Activated T-cell treated with anti-CD3 and anti-CD28 coated beads for 4 hours (primary cell): Measurements from ENCODE around the gene AKAP13.
A peak's percentile ranks its signal among the peaks of the same experiment; 100 is the strongest.

Experiments used
- DNase-seq: peaks from one replicate; pipeline ENCODE4 v3.0.0-alpha.2; 2020

AKAP13 gene

GRCh38 chr15:85688711-85689110, 308.3 kb downstream of the AKAP13 start:
- no peak for DNase-seq

- peak; percentile 54 for DNase-seq
Observed at GRCh38 chr15:85689729-85690128, 309.3 kb downstream of the AKAP13 start.

DNA sequence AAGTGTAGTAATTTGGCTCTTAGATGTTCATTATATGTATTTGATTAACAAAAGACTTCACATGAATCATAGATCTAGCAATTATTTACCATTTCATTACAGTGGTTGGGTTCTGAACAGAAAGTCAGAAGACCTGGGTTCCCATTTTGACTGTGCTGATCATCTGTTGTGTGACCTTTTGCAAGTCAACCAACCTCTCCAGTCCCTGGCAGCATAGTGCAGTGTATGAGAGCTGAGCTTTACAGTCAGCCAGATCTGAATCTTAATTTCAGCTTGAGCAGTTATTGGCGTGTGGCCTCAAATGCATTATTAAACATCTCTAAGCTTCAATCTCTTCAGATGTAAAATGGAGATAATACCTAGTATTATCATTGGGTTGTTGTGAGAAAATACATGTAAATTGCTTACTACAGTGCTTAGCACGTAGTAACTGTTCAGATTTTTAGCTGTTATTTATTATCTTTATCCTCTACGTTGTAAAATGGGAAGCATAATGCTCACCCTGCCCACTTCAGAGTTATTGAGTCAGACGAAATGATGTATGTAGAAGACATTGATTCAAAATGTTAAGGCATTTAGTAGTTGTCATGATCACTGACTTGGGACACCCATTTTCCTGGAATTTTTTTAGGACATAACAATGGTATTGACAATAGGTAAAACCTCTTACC, 310.3 kb downstream of the AKAP13 start:
- DNase-seq = no peak

DNA sequence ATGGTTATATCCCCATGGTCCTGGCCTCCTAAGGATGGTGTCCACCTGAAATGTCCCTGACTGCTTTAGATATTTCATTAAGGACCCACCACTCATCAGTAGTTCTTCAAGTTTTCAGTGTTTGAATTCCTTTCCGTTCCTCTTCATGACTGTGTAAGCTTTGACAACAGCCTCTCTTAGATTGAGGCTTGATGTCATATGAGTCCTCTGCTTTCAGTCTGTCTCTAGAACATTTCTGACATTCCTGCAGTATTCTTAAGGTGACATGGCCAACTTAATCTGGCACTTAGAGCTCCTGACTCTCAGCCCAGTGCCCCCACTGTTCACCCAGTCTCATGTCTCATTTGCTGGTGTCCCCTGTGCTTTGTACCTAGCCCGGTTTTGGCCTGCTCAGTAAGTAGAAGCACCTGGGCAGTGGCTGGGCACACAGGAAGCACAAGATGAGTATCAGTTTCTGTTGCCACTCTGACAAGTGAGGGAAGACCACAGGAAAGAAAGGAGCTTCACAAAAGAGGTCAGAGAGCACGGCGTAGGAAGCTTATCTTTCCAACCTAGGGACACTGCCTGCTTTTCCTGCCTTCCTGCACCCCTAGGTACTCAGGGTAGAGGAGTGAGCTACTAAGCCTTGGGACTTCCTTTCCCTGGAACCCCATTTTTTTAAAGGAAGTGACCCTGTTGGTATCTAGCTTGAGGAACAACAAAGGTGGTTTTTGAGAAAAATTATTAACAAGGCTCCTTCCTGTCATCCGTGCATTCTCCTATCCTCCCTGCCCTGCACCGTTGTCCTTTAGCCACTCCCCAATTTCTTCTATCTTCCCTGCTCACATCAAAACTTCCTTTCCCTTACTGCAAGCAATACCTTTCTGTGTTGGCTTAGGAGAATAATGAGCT, 311.2 kb downstream of the AKAP13 start:
- DNase-seq = no peak

DNA sequence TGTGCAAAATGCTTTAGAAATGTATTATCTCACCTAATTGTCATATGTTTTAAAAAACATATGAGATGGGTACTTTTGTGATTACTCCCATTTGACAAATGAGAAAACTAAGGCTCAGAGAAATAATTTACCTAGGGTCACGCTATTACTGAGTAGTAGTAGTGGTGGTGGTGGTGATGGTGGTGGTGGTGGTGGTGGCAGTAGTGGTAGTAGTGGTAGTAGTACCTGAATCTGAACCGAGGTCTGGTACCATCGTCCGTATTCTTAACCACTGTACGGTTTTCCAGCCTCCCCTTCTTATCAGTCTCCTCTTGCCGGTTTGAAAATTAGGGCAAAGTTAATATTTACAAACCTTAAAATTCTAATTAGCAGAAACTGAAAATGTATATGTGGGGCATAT, 311.9 kb downstream of the AKAP13 start:
- DNase-seq = no peak

- DNase-seq = no peak
Observed at GRCh38 chr15:85692873-85693272, 312.5 kb downstream of the AKAP13 start.

DNA sequence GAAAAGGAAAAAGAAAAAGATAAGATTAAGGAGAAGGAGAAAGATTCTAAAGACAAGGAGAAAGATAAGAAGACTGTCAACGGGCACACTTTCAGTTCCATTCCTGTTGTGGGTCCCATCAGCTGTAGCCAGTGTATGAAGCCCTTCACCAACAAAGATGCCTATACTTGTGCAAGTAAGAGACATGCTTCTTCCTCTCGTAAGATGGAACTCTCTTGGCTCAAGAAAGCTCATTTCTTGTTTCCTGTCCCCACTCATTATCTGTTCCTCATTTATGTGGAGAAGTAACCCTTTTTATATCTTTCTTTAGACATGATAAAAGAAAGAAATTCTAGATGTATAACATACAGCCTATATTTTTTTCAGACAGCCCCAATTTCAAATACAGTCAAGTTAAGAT, 312.9 kb downstream of the AKAP13 start:
- DNase-seq = no peak

- no peak for DNase-seq
Observed at GRCh38 chr15:85694091-85694490, 313.7 kb downstream of the AKAP13 start.

DNA sequence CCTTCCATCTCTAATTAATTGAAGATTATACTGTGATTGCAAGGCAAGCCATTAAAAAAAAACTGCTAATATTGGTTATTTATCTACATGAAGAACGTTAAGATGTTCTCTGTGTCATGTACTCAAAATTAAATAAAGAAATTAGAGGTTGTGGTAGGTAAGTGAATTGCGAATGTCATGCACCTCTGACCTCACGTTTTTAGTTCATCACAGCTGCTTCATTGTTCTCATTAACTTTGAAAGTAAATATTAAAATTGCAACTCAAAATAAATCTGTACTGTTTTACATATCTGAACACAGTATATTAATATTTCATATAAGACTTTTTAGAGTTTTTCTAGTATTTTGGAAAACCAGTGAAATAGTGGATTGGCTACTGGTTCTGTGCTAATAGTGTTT, 320.4 kb downstream of the AKAP13 start:
- DNase-seq = no peak

DNA sequence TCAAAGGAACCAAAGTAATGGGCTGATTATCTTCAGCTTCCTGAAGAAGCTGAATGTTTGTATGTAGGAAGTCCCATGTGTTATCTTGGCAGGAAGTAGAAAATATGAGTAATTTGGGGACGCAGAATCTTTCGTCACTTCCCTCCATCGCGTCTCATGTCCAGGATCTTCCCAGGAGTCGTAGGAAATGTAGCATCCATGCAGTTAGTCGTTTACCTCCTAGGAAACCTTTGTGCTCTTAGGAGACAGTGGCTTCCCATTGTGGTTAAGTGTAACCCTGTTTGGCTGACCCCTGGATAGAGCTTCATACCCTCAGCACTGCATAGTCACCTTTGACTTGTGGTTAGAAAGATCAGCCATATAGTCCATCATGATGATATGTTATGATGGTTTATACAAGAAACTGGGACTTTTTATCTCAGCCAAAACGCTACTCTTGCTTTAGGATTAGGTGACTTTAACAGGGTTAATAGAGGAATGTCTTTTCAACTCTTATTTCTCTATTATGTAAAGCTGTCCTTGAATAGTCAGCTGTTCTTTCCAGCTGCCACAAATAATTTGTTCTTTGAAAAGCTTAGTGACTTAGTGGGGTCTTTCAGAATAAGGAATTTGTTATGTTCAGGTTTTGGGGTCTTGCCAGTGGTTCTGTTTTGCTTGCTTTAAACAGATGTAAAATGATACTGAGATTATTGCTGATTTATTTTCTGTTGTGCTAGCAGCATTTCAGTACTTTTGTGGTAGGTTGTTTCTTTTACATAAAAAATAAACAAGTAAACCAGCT, 322.1 kb downstream of the AKAP13 start:
- DNase-seq = no peak

DNA sequence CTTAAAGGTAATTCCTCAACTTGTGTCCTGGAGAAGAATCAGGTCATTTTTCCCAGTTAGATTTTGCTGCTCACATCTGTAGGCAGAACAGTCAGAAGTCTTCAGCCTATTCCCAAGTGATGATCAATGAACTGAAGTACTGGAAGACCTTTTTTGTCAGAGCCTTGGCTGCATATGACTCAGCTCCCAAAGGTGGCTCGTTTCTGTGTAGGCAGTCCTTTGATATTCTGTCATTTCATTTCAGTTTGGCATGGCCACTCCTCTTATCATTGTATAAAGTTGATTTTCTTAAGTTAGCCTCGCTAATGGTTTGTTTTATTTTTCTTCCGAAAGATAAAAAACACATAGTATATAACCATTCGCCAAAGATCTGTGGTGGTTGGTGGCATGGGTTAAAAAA, 323.7 kb downstream of the AKAP13 start:
- no peak for DNase-seq

DNA sequence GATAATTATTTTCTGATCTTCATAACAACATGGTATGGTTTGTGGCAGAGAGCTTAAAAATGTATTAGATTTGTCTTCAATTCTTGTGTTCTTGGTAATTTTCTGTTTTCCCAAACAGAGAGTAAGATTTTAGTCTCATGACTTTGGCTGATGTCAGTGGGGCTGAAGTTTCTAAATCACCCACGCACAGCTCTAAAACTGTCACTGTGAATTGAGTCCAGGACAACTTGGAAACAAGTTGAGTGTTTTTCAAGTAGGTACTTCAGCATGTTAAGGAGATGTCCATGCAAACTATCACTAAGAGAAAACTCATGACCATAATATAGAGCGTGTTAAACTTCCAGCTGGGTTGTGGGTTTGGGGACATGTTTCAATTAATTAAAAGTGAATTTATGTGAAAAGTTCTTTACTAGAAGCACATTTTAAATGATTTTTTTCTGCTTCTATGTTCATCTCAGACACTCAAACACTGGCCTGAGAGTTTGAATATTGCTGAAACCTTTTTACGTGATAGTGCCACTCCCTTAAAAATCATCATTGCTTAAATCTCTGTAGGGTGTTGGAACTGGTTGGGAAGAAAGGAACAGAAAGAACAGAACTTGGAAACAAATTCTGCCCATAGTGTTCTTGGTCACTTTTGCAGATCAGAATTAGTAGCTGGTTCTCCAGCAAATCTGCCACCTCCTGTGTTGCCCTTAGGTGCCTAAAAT, 324.5 kb downstream of the AKAP13 start:
- DNase-seq = no peak

DNA sequence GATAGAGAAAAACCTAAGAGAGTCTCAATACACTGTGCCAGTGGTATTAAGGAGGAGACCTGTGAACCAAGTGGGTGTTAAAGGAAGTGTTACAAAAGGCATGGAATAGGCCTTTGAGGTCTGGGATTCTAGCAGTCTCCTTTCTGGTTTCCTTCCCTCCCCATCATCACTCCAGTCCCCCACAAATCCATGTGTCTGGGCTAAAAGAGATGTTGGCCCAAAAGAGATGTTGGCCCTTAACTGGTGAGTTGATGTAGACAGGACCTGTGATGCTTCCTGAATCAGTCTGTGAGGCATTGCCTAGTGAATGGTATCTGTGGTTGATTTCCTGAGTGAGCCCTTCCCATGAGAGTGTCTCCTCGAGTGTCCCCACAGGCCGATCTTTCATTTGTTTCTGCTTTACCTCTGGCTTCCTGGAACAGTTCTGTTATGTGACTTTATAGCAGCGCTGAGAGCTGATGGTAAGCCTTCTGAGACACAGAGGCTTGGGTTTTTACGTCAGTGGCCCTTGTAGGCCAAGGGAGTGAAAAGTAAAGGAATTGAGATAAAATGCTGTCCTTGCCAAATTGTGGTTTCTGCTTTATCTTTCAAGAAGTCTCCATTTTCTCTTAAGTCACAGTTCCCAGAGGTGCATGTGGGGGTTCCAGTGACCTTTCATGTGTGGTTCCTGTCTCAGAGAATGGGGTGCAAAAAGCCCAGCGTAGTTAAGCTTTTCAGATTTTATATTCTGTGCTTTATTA, 326.5 kb downstream of the AKAP13 start:
- no peak for DNase-seq

GRCh38 chr15:85707519-85708338, 327.3 kb downstream of the AKAP13 start:
- DNase-seq = no peak

- DNase-seq = no peak
Observed at GRCh38 chr15:85708402-85708941, 328.1 kb downstream of the AKAP13 start.

DNA sequence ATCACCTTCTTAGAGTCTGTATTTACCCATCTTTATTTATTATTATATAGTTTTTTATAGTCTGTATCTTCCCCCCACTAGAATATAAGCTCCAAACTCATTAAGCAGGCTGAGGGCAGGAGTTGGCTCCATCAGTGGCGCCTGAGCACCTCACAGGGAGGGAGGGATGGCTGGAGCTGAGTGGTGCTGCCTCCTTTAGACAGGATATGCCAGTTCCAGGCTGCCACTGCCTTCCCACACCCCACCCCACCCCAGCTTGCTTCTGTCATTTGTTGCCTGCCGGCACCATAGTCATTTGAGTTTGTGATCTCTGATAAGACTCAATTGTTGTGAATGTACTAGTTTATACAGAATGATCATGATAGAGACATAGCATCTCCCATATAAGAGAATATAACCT, 328.8 kb downstream of the AKAP13 start:
- no peak for DNase-seq

GRCh38 chr15:85710340-85710842, 330.0 kb downstream of the AKAP13 start:
- no peak for DNase-seq

GRCh38 chr15:85711580-85712192, 331.3 kb downstream of the AKAP13 start:
- DNase-seq = no peak

- no peak for DNase-seq
Observed at GRCh38 chr15:85716261-85716660, 335.9 kb downstream of the AKAP13 start.

DNA sequence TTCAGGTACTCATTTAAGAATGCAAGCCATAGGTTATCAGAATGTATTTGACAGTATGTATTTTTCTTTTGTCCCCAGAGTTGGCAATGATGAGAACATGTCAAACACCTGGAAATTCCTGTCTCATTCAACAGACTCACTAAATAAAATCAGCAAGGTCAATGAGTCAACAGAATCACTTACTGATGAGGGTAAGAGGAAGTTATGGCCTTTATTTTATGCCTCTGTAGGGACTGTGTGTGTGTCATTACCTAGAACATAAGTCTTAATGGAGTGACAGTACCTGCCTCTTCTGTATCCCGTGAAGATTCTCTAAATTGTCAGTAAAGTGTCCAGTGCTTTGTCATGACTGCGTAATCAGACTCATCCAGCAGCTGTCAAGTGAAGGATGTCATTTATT, 336.8 kb downstream of the AKAP13 start:
- no peak for DNase-seq
